HepG2 (cell line): Measurements from ENCODE around the gene EIF5. TPM values are rescaled to one million over a fixed set of nuclear protein-coding genes. Genes with fewer than 3 reads are reported as not detected.

Experiments used
- BHLHE40 ChIP-seq: IDR thresholded peaks from 2 replicates; pipeline ENCODE4 v1.6.1; 2011; ENCODE audit warnings: low read length, improper control_type of control experiment
- E2F2 ChIP-seq: sonication (generic); formaldehyde crosslinking; IDR thresholded peaks from 2 replicates; pipeline ENCODE4 v1.4.0; 2020; ENCODE audit warnings: missing genetic modification reagents, borderline replicate concordance
- EEA1 ChIP-seq: sonication (generic); formaldehyde crosslinking; IDR thresholded peaks from 2 replicates; pipeline ENCODE4 v1.5.1; 2020; ENCODE audit warnings: mild to moderate bottlenecking, missing genetic modification reagents, borderline replicate concordance
- ELF3 ChIP-seq: IDR thresholded peaks from 2 replicates; pipeline ENCODE4 v1.6.1; 2016; ENCODE audit warnings: missing genetic modification reagents, missing compliant biosample characterization
- EZH2 ChIP-seq: conservative IDR thresholded peaks from 2 replicates; pipeline ENCODE4 v1.6.1; 2012; ENCODE audit warnings: mild to moderate bottlenecking, low read depth, low read length, moderate library complexity
- FOXJ3 ChIP-seq: sonication (generic); formaldehyde crosslinking; IDR thresholded peaks from 2 replicates; pipeline ENCODE4 v1.4.0; 2020; ENCODE audit warnings: missing genetic modification reagents, mild to moderate bottlenecking, borderline replicate concordance
- HCFC1 ChIP-seq: fragments of 150-350 bp; IDR thresholded peaks from 2 replicates; pipeline ENCODE4 v1.6.1; 2014; ENCODE audit warnings: low read depth, low read length
- KDM5A ChIP-seq: fragments of 200-600 bp; sonication (generic); IDR thresholded peaks from 2 replicates; pipeline ENCODE4 v1.7.0; 2018; ENCODE audit warnings: antibody characterized with exemption, mild to moderate bottlenecking, low read length, borderline replicate concordance
- KLF13 ChIP-seq: sonication (generic); formaldehyde crosslinking; IDR thresholded peaks from 2 replicates; pipeline ENCODE4 v1.4.0; 2020; ENCODE audit warnings: mild to moderate bottlenecking, missing genetic modification reagents
- NR2F2 ChIP-seq: IDR thresholded peaks from 2 replicates; pipeline ENCODE4 v1.6.1; 2012; ENCODE audit warnings: low read depth, inconsistent platforms, borderline replicate concordance
- SMAD9 ChIP-seq: sonication (generic); formaldehyde crosslinking; IDR thresholded peaks from 2 replicates; pipeline ENCODE4 v1.5.1; 2020; ENCODE audit warnings: mild to moderate bottlenecking, missing genetic modification reagents
- TMF1 ChIP-seq: sonication (generic); formaldehyde crosslinking; IDR thresholded peaks from 2 replicates; pipeline ENCODE4 v1.8.1; 2022; ENCODE audit warnings: low read depth, missing genetic modification reagents
- ZBTB39 ChIP-seq: sonication (generic); formaldehyde crosslinking; IDR thresholded peaks from 2 replicates; pipeline ENCODE4 v1.5.0; 2020; ENCODE audit warnings: missing genetic modification reagents
- ZNF264 ChIP-seq: sonication (generic); formaldehyde crosslinking; IDR thresholded peaks from 2 replicates; pipeline ENCODE4 v1.4.0; 2020; ENCODE audit warnings: missing genetic modification reagents
- ZNF282 ChIP-seq: fragments of 450-650 bp; IDR thresholded peaks from 2 replicates; pipeline ENCODE4 v1.6.1; 2018; ENCODE audit not compliant: partially characterized antibody
- ZNF331 ChIP-seq: sonication (generic); formaldehyde crosslinking; IDR thresholded peaks from 2 replicates; pipeline ENCODE4 v1.4.0; 2020; ENCODE audit warnings: missing genetic modification reagents
- ZNF550 ChIP-seq: sonication (generic); formaldehyde crosslinking; IDR thresholded peaks from 2 replicates; pipeline ENCODE4 v1.4.0; 2020; ENCODE audit warnings: mild to moderate bottlenecking, missing genetic modification reagents, borderline replicate concordance
- ZNF652 ChIP-seq: IDR thresholded peaks from 2 replicates; pipeline ENCODE4 v1.6.1; 2016; ENCODE audit warnings: low read depth, borderline replicate concordance
- polyA plus RNA-seq, 8 experiments: library from polyadenylated mRNA; depleted of rRNA in 3 of 8; stranded (reverse) in 7 of 8; unstranded in 1 of 8; fragments of >200 nt; fragmentation: Illumina TruSeq in 4 of 8; extraction: Trizol in 4 of 8; gene quantifications; 2 replicates each; pipeline versions ENCODE4 v1.2.1 to v1.2.3, GENCODE V29; 2011 to 2016; ENCODE audit warnings: low read depth in 4 of 8, missing spikeins in 1 of 8, mixed read lengths in 1 of 8; ENCODE audit not compliant: insufficient read depth in 1 of 8
- total RNA-seq, 5 experiments: library from RNA; depleted of rRNA; stranded (reverse); fragments of >200 nt; fragmentation: Illumina TruSeq; extraction: Trizol; gene quantifications; 2 replicates each; pipeline ENCODE4 v1.2.3, GENCODE V29; 2016; ENCODE audit warnings: low read depth in 1 of 5
- TF ChIP-seq, protein P1 (sequence below): sonication (generic); formaldehyde crosslinking; IDR thresholded peaks from 2 replicates; pipeline ENCODE4 v1.8.0; 2022; ENCODE audit warnings: mild to moderate bottlenecking, missing genetic modification reagents, borderline replicate concordance
- TF ChIP-seq, protein P2 (sequence below): sonication (generic); formaldehyde crosslinking; IDR thresholded peaks from 2 replicates; pipeline ENCODE4 v1.8.0; 2022; ENCODE audit warnings: mild to moderate bottlenecking, missing genetic modification reagents, moderate library complexity
- TF ChIP-seq, protein P3 (sequence below): IDR thresholded peaks from 2 replicates; pipeline ENCODE4 v1.6.1; 2018; ENCODE audit warnings: missing genetic modification reagents, mild to moderate bottlenecking, missing compliant biosample characterization

EIF5 gene
- total and polyA plus RNA-seq, 2 of the 13 experiments (the other 11 are each of a cell fraction or from before 2014, with no cell fraction given): 189 to 281 TPM

- TF ChIP-seq ELF3 (peak; percentile 70), NR2F2 (no peak), TMF1 (CRISPR knock-in tag) (no peak), ZNF264 (CRISPR knock-in tag) (no peak), SMAD9 (CRISPR knock-in tag) (no peak), FOXJ3 (CRISPR knock-in tag) (no peak), HCFC1 (0 out of 2 replicates have a peak, but pooled peaks have one; percentile 5), ZNF331 (CRISPR knock-in tag) (no peak), KDM5A (no peak), EEA1 (CRISPR knock-in tag) (no peak), KLF13 (CRISPR knock-in tag) (no peak), E2F2 (0 out of 2 replicates have a peak, but pooled peaks have one; percentile 22), BHLHE40 (no peak), ZNF282 (no peak), ZBTB39 (CRISPR knock-in tag) (no peak), ZNF550 (no peak), ZNF652 (CRISPR knock-in tag) (no peak), EZH2 (no peak)
- TF ChIP-seq, protein P1, sequence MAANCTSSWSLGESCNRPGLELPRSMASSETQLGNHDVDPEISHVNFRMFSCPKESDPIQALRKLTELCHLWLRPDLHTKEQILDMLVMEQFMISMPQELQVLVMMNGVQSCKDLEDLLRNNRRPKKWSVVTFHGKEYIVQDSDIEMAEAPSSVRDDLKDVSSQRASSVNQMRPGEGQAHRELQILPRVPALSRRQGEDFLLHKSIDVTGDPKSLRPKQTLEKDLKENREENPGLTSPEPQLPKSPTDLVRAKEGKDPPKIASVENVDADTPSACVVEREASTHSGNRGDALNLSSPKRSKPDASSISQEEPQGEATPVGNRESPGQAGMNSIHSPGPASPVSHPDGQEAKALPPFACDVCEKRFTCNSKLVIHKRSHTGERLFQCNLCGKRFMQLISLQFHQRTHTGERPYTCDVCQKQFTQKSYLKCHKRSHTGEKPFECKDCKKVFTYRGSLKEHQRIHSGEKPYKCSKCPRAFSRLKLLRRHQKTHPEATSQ (CRISPR knock-in tag): no peak
- TF ChIP-seq, protein P2, sequence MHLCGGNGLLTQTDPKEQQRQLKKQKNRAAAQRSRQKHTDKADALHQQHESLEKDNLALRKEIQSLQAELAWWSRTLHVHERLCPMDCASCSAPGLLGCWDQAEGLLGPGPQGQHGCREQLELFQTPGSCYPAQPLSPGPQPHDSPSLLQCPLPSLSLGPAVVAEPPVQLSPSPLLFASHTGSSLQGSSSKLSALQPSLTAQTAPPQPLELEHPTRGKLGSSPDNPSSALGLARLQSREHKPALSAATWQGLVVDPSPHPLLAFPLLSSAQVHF: peak; percentile 73; the same call in 1 of the 2 replicates
- TF ChIP-seq, protein P3, sequence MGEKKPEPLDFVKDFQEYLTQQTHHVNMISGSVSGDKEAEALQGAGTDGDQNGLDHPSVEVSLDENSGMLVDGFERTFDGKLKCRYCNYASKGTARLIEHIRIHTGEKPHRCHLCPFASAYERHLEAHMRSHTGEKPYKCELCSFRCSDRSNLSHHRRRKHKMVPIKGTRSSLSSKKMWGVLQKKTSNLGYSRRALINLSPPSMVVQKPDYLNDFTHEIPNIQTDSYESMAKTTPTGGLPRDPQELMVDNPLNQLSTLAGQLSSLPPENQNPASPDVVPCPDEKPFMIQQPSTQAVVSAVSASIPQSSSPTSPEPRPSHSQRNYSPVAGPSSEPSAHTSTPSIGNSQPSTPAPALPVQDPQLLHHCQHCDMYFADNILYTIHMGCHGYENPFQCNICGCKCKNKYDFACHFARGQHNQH (CRISPR knock-in tag): no peak
These were observed 896 bp downstream of the EIF5 start (continued) for GRCh38 chr14:103334644-103335622.
